Rectal smooth muscle tissue (tissue), 1 donor: ENCODE data around the gene NHLRC1.

Experiments used
- H3K27ac ChIP-seq: one replicate; pipeline ENCODE4 v1.7.0; 2013; ENCODE audit warnings: low read depth, low read length, inconsistent platforms
- H3K27me3 ChIP-seq: one replicate; pipeline ENCODE4 v1.7.0; 2013; ENCODE audit warnings: low read length; ENCODE audit not compliant: control insufficient read depth, insufficient read depth
- H3K36me3 ChIP-seq: one replicate; pipeline ENCODE4 v1.7.0; 2013; ENCODE audit warnings: low read length; ENCODE audit not compliant: control insufficient read depth, insufficient read depth
- H3K4me1 ChIP-seq: one replicate; pipeline ENCODE4 v1.7.0; 2013; ENCODE audit warnings: low read length; ENCODE audit not compliant: control insufficient read depth, insufficient read depth
- H3K4me3 ChIP-seq: one replicate; pipeline ENCODE4 v1.7.0; 2013; ENCODE audit warnings: low read length
- H3K9ac ChIP-seq: one replicate; pipeline ENCODE4 v1.7.0; 2013; ENCODE audit warnings: low read length

Gene NHLRC1

DNA sequence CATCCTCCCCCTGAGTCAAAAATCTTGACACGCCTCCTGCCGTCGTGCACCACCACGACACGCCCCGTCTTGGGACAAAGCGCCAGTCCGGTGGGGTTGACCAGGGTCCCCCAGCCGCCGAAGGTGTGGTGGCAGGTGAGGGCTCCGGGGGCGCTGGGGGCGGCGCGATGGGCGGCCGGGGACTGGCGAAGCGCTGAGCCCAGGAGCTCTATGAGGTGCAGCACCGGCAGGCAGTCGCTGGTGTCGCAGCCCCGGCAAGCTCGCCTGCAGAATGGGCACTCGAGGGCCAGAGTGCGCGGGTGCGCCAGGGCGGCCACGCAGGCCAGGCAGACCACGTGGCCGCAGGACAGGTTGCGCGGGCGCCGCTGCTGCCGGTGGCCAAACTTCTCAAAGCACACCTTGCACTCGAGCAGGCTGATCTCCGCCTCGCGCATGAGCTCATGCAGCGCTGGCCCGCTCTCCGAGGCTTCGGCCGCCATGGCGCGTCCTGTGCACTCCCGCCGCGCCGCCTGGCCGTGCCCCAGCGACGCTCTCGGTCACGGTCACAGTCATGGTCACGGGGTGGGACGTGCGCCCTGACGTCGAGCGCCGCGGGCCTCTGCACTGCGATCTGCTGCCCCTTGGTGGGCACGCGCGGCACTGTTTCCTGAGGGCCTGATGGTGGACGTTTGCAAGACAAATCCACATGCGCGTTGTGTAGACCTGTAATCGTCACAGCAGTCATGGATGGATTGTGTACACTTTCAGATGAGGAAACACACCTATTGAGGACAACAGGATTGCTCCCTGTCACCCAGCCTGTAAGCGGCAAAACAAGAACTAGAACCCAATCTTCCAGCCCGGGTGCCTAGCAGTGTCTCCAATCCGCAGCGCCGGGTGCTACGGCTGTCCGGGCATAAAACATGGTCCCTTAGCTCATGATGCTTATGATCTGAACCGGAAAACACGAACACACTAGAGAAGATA is at the start of gene NHLRC1:
Gene NHLRC1, minus strand, starts transcription at position 550 of the 966 bp plus-strand sequence. Its CDS starts 71 bp downstream, at position 479.
- H3K4me3 ChIP-seq = peak within 1 kb of the TSS; percentile 74
- H3K27me3 ChIP-seq = no peaks in the 10 kb centered on the region
- no peaks in the 10 kb centered on the region for H3K36me3 ChIP-seq
- peak within 1 kb of the TSS; percentile 29 for H3K9ac ChIP-seq
- no peaks in the 10 kb centered on the region for H3K4me1 ChIP-seq
- no peak within 1 kb of the TSS for H3K27ac ChIP-seq

DNA sequence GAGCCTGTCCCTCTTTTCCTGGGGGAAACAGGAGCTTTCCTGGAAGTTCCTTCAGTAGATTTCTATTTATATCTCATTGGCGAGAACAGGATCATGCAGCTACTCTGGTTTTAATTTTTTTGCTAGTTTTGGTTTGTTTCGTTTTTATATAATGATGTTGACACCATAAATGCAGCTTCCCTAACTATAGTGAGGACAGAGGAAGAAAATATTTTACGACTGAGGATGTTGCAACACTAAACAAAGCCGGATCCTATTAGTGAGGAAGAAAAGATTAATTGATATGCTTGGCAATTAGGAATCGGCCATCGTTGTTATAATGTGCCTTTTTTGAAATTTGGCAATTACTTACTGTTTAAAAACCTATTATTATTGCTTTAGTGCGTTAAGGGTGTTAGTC is 49.4 kb upstream of the NHLRC1 start:
- Histone ChIP-seq H3K4me1 (no peaks in the 10 kb centered on the region), H3K36me3 (peaks cover 11% of the 10 kb centered on the region), H3K4me3 (no peak overlapping the region), H3K9ac (no peak overlapping the region), H3K27me3 (no peaks in the 10 kb centered on the region), H3K27ac (no peak overlapping the region)

DNA sequence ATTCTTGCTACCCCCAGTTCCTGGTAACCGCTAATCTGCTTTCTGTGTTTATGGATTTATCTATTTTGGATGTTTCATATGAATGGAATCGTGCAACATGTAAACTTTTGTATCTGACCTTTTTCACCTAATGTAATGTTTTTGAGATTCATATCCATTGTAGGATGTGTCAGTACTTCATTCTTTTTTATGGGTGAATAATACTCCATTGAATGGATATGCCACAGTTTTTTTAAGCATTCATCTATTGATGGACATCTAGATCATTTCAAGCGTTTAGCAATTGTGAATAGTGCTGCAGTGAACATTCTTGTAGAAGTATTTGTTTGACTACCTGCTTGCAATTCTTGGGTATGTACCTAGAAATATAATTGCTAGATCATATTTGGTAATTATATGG is 45.8 kb upstream of the NHLRC1 start:
- no peak overlapping the region for H3K27ac ChIP-seq
- no peak overlapping the region for H3K9ac ChIP-seq
- H3K27me3 ChIP-seq = no peaks in the 10 kb centered on the region
- H3K4me1 ChIP-seq = no peaks in the 10 kb centered on the region
- H3K4me3 ChIP-seq = no peak overlapping the region
- H3K36me3 ChIP-seq = peaks cover 13% of the 10 kb centered on the region

DNA sequence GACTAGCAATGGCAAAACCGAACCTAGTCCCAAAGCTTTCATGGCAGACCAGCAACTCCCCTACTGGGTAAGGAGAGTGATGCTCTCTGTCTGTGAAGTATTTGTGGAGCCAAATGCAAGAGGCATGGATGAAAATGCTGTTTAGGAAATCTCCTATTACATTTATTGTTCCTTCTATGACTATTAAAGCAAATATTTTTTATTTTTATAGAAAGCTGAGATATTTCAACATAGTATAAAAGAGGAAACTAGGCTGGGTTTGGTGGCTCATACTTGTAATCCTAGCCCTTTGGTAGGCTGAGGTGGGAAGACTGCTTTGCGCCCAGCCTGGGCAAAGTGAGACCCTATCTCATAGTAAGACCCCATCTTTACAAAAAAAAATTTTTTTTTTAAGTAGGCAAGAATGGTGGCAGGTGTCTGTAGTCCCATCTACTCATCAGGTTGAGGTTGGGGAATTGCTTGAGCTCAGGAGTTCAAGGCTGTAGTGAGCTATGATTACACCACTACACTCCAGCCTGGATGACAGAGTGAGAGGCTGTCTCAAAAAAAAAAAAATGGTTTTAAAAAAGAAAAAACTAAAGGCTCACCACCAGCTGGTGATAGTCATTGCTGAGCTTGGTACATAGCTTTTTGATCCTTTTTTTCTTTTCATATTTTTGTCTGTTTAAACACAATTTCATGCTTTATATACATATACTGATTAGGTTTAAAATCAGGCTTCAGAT is 44.0 kb upstream of the NHLRC1 start:
- H3K9ac ChIP-seq = no peak overlapping the region
- no peaks in the 10 kb centered on the region for H3K4me1 ChIP-seq
- peaks cover 16% of the 10 kb centered on the region for H3K36me3 ChIP-seq
- H3K4me3 ChIP-seq = no peak overlapping the region
- no peak overlapping the region for H3K27ac ChIP-seq
- H3K27me3 ChIP-seq = no peaks in the 10 kb centered on the region

DNA sequence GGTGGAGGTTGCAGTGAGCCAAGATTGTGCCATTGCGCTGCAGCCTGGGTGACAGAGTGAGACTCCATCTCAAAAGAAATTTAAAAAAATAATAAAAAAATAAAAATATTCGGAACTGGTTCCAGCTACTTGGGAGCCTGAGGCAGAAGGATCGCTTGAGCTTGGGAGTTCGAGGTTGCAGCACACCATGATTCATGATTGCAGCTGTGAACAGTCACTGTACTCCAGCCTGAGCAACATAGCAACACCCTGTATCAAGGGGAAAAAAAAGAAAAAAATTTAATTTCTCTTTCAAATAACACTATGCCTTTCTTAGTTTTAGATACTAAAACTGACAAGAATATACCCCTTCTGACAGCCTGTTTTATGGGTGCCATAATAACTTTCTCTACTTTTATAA is 43.3 kb upstream of the NHLRC1 start:
- H3K9ac ChIP-seq = no peak overlapping the region
- no peak overlapping the region for H3K4me3 ChIP-seq
- H3K36me3 ChIP-seq = peaks cover 23% of the 10 kb centered on the region
- H3K27me3 ChIP-seq = no peaks in the 10 kb centered on the region
- H3K27ac ChIP-seq = no peak overlapping the region
- no peaks in the 10 kb centered on the region for H3K4me1 ChIP-seq

DNA sequence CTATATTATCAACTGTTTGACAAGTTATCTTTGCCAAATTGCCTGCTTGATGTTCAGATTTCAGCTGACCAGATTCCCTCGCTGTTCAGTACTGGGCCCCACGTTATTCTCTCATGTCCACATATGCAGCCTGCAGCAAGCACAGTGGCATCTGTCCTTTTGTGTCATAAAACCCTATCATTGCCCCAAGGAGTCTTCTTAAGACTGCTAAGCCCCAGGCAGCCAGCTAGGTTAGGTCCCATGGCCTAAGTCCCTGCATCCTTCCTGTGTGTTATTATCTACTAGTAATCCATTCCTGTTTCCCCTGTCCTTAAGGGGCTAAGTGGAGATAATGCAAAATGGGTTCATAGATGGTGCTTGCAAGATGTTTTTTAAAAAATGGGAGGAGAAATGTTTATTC is 39.9 kb upstream of the NHLRC1 start:
- no peak overlapping the region for H3K4me3 ChIP-seq
- peaks cover 16% of the 10 kb centered on the region for H3K36me3 ChIP-seq
- H3K27ac ChIP-seq = no peak overlapping the region
- no peak overlapping the region for H3K9ac ChIP-seq
- H3K27me3 ChIP-seq = no peaks in the 10 kb centered on the region
- H3K4me1 ChIP-seq = no peaks in the 10 kb centered on the region

DNA sequence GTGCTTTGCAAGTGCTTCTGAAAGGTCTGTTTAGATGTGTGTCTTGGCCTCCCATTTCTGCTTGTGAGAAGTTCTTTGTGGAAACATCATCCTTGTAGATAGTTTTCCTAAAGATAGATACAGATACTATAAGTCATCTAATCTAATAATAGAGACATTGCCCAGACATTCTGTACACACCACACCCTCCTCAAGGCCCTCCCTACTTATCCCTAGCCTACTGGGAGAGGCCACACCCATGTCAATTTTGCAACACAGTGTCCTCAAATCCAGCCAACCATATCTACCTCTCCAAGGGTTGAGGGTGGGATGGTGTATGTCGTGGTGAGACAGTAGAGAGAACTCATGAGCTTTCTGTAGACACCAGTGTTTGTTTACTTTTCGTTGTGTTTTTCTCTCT is 39.0 kb upstream of the NHLRC1 start:
- H3K9ac ChIP-seq = no peak overlapping the region
- no peak overlapping the region for H3K27ac ChIP-seq
- no peaks in the 10 kb centered on the region for H3K4me1 ChIP-seq
- no peaks in the 10 kb centered on the region for H3K27me3 ChIP-seq
- H3K4me3 ChIP-seq = no peak overlapping the region
- H3K36me3 ChIP-seq = peaks cover 16% of the 10 kb centered on the region

DNA sequence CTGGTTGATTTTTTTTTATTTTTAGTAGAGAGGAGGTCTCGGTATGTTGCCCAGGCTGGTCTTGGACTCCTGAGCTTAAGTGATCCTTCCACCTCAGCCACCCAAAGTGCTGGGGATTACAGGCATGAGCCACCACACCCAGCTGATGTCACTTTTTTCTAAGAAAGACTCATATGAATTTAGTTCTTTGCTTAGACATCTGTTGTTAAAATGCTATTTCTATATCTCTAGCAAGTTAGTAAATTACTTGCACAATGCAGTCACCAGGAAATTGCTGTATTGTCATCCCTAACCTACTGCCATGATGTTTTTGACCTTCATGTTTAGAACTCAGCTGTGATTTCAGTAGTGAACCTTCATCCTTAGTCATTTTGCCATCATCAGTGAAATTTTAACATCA is 38.4 kb upstream of the NHLRC1 start:
- H3K4me1 ChIP-seq = no peaks in the 10 kb centered on the region
- no peak overlapping the region for H3K9ac ChIP-seq
- no peak overlapping the region for H3K4me3 ChIP-seq
- no peaks in the 10 kb centered on the region for H3K27me3 ChIP-seq
- H3K27ac ChIP-seq = no peak overlapping the region
- peaks cover 16% of the 10 kb centered on the region for H3K36me3 ChIP-seq

DNA sequence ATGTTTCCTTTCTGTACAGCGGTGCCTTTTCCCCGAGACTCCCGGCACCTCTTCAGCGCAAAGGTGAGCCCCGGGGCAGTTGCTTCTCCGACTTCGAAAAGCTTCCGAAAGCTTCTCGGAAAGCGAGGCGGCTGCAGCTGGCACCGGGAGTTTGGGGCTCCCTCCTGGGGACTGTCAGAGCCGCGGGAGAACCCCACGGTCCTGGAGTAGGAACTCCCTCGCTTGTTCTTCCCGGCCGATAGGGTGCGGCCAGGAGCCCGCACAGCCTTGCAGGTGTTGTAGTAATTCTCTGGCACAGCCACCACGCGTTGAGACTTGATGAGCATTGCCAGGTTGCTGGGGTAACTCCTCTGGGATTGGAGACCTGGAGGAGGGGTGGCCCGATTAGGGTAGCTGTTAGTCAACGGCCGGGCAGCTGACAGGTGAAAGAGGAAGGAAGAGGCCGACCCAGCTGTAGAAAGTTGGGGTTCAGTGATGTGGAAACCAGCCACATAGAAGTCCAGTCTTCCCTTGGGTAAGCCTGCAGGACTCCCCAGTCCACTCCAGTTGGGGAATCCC is 33.5 kb upstream of the NHLRC1 start:
- Histone ChIP-seq H3K4me1 (no peaks in the 10 kb centered on the region), H3K9ac (peak overlapping the region; percentile 90), H3K4me3 (peak overlapping the region; percentile 99), H3K27ac (peak overlapping the region; percentile 76), H3K36me3 (peaks cover 2% of the 10 kb centered on the region), H3K27me3 (no peaks in the 10 kb centered on the region)

DNA sequence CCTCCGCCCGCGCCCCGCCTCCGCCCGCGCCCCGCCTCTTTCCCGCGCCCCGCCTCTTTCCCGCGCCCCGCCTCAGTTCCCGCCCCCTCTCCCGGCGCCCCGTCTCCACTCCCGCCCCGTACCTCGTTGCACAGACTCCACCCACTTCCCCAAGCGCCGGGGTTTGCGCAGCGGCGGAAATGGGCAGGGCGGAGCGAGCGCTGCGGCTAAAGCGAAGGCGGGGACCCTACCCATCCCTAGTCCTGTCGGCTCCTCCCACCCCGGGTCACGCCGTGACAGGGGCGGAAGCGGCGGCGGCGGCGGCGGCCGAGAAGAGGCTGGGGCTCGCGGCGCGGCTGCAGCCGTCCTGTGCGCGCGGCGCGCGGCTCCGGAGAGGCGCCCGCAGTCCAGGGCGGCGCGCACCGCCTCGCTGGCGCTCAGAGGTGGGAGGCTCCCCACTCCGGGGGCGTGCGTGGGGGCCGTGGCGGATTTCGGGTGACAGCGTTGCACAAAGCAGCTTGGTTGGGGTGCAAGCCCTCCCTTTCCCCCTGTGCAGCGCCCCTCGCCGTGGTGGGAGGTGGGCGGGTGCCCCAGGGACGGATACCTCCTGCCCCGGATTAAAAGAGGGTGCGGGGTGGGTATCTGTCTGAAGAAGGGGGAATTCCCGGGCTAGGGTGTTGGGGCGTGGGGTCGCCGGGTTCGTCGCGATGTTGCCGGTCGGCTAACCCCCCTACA is 32.8 kb upstream of the NHLRC1 start, which contains the start of gene KDM1B:
Gene KDM1B, plus strand, starts transcription at position 273 of the 714 bp plus-strand sequence. CDS start 4,474 bp downstream, outside the sequence.
- H3K4me3 ChIP-seq = peak within 1 kb of the TSS; percentile 99
- H3K9ac ChIP-seq = peak within 1 kb of the TSS; percentile 95
- no peaks in the 10 kb centered on the region for H3K27me3 ChIP-seq
- no peaks in the 10 kb centered on the region for H3K36me3 ChIP-seq
- H3K27ac ChIP-seq = peak within 1 kb of the TSS; percentile 78
- H3K4me1 ChIP-seq = no peaks in the 10 kb centered on the region

DNA sequence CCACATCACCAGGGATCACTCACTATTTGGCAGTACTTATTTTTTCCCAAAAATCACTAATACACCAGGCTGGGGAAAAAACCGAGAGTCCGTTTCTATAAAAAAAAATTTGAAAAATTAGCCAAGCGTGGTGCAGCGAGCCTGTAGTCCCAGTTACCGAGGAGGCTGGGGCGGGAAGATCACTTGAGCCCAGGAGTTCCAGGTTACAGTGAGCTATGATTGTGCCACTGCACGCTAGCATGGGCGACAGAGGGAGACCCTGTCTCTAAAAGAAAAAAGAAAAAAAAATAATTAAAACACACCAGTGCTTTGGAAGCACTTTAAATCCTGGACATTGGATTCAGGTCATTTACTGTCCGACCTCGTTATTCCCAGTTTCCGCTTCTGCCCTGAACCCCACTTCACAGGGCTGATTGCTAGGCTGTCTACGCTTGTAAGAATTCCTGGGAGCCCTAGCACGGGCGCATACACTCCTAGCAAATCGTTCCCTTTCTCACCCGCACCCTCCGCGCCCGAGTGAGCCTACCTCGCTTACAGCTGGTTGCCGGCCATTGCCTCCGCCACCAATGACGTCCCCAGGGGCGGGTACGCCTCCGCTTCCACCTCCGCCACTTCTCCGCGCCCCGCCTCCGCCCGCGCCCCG is 32.2 kb upstream of the NHLRC1 start, which contains the start of gene TPMT:
Gene TPMT, minus strand, starts transcription at position 571 of the 643 bp plus-strand sequence. CDS start 5,950 bp downstream, outside the sequence.
- peak within 1 kb of the TSS; percentile 99 for H3K4me3 ChIP-seq
- no peaks in the 10 kb centered on the region for H3K36me3 ChIP-seq
- peak within 1 kb of the TSS; percentile 95 for H3K9ac ChIP-seq

More for the DNA sequence above, 32.2 kb upstream of the NHLRC1 start, which contains the start of gene TPMT:
- Histone ChIP-seq H3K27me3 (no peaks in the 10 kb centered on the region), H3K27ac (peak within 1 kb of the TSS; percentile 78), H3K4me1 (no peaks in the 10 kb centered on the region)
